ENCODE results near the gene GNA15.

DNA sequence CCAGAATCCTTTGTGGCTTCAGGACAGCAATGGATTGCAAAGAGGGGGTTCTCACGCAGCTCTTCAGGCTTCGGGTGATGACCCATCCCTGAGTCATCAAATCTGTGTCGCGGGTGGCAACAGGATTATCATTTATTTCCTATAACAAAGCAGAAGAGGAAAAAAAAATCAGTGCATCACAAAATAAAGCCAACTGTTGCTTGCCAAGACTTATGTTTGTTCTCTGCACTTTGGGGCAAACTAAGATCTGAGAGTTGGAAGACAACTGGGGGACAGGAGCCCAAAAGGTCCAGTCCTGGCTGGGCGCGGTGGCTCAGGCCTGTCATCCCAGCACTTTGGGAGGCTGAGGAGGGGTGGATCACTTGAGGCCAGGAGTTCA lies 6.4 kb downstream of the GNA15 start:
- TF ChIP-seq POLR2A (IDR thresholded peaks at IDR 0.05; ENCODE audit: low read depth, low read length) (no peak), POLR2AphosphoS5 (IDR thresholded peaks at IDR 0.05; ENCODE audit: low read depth, low read length) (no peak), TAF1 (IDR thresholded peaks at IDR 0.05; ENCODE audit: low read depth, low read length) (no peak), SPI1 (IDR thresholded peaks at IDR 0.05; ENCODE audit: low read depth, low read length) (no peak), POU2F2 (IDR thresholded peaks at IDR 0.05; ENCODE audit: low read depth, low read length) (no peak), PAX5 (IDR thresholded peaks at IDR 0.05; ENCODE audit: insufficient read depth, low read length, severe bottlenecking) (no peak)
